Activated CD8-positive, alpha-beta memory T cell treated with anti-CD3 and anti-CD28 coated beads, Interleukin-2, amount 50 U/mL, for 1 hour (primary cell): ENCODE results near the gene IGFLR1.
"Not testable (repeated sequence)": the region's sequence is repeated elsewhere in the genome, so short reads cannot be mapped to it uniquely, and the experiment has no call there.

Experiments
- DNase-seq: peaks from one replicate; pipeline ENCODE4 v3.0.0-alpha.2; 2020; ENCODE audit errors: extremely low read depth

IGFLR1 gene

DNA sequence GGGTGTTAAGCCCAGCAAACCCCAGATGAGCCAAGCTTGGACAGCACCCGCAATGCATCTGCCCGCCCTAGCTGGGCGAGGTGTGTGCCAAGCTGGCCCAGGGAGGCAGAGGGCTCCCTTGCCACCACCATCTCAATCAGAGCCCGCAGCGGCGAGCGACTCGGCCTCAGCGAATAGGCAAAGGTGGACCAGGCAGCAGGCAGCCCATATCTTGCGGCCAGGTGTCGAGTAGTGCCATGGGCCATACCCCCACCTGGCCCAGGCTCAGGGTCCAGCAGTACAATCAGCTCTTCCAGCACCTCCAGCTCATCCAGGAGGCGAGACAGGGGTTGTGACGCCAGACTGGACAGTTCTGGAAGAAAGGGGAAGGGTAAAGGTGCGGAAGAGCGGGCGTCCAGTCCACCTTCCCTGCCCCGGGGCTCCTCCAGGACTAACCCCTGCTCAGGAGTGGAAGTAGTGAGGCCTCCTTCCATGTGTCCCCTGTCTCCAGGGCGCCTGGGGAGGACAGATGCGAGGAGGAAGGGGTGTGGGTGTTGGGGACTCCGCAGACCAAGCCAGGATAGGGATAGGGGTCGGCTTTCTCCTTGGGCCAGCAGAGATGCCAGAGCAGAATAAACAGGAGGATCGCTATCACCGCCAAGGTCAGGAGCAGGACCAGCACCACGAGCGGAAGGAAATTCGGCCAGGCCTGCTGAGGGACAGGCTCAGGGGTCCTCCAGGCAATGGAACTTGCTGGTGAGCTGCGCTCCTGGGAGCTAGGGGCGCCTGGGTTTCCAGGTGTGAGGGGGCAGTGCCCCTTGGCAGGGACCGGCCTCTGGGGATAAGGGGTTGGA is 2.8 kb downstream of the IGFLR1 start:
- no peak for DNase-seq

DNA sequence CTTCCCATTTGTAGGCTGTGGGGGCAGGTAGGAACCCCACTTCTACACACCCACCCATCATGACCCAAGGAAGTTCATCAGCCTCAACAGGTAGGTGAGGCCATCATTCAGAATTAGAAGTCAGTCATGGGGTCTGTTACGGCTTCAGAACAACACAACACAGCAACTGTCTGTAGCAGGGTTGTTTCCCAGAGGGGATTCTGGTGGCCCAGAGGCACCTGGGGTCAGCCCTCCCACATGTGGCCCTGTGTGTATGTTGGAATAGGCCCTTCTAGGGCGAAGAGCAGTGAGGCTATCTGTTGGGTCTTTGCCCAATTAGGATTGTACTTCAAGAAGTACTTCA is 3.4 kb downstream of the IGFLR1 start:
- DNase-seq, result no peak

DNA sequence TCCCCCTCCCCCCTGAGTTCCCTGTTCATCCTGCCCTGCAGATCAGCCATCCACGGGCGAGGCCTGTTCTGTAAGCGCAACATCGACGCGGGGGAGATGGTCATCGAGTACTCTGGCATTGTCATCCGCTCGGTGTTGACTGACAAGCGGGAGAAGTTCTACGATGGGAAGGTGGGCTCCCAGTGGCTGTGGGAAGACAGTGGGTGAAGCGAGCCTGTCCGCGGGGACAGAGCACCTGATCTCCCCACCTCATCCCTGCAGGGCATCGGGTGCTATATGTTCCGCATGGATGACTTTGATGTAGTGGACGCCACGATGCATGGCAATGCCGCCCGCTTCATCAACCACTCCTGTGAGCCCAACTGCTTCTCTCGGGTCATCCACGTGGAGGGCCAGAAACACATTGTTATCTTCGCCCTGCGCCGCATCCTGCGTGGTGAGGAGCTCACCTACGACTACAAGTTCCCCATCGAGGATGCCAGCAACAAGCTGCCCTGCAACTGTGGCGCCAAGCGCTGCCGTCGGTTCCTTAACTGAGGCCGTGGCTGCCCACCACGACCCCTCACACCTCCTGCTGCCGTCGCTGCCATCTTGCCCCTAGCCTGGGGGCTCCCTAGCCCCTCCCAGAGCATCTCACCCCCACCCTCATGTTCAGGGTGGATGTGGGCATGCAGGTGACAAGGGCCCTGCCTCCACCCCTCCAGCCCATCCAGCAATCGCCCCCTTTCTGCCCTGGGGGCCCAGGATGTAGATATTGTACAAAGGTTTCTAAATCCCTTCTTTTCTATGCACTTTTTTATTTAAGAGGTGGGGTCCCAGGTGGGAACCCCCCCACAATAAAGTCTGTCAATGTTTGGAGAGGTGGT is 4.0 kb downstream of the IGFLR1 start:
- DNase-seq, result no peak

DNA sequence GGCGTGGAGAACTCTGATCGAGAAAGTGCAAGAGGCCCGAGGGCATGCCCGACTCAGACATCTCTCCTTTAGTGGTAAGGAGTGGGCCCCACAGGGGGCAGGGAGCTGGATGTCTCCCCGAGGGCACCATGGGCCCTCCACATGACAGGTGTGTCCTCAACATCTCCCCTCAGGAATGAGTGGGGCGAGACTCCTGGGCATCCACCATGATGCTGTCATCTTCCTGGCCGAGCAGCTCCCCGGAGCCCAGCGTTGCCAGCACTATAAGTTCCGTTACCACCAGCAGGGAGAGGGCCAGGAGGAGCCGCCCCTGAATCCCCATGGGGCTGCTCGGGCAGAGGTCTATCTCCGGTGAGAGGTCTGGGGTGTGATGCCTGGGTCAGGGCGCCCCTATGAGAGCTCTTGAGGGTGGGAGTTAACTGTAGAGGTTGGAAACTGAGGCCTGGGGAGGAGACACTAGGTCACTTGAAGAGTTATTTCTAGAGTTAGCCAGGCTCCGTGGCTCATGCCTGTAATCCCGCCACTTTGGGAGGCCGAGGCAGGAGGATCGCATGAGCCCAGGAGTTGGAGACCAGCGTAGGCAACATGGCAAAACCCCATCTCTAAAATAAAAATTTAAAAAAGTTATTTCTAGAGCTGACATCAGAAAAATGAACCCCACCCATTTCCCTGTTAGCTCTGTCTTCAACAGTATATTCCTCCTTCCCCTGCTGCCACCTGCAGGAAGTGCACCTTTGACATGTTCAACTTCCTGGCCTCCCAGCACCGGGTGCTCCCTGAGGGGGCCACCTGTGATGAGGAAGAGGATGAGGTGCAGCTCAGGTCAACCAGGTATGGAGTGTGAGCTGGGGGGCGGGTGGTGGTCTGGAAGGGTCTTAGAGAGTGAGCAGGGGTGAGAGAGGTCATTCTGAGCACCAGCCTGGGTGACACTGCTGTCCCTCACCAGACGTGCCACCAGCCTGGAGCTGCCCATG is 5.1 kb downstream of the IGFLR1 start:
- DNase-seq, result no peak

DNA sequence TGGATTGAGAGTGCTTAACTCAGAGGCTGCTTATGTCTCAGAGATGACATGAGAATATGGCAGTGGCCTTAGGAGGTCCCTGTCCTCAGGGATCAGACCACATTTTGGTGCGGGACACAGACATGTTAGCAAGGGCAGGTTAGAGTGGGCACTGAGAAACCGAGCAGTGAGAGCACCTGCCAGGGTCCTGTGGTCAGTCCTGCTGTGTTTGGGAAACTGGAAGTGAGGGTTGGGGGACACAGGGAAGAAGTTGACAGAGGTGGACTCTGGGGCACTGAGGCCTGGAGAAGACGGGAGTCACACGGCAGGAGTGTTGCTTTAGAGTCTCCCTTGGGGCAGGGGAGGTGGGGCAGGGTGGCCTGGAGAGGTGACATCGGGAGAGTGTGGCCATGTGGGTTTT is 7.4 kb downstream of the IGFLR1 start:
- no peak for DNase-seq

DNA sequence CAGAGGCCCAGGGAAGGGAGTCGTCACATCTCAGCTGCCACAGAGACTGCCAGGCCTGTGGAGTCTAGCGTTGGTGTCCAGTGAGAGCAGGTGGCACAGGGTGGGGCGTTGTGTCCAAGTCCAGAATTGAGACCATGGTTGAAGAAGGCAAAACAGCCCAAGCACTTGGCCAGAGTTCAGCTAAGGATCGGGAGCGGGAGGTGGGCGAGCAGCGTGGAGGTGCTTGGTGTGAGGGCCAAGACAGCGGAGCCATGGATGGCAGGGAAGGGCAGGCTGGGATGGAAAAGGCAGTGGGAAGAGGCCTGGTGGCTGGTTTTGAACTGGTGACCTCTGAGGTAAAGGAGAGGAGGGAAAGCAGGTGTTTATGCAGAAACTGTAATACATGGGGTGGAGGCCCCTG is 8.0 kb downstream of the IGFLR1 start:
- no peak for DNase-seq

DNA sequence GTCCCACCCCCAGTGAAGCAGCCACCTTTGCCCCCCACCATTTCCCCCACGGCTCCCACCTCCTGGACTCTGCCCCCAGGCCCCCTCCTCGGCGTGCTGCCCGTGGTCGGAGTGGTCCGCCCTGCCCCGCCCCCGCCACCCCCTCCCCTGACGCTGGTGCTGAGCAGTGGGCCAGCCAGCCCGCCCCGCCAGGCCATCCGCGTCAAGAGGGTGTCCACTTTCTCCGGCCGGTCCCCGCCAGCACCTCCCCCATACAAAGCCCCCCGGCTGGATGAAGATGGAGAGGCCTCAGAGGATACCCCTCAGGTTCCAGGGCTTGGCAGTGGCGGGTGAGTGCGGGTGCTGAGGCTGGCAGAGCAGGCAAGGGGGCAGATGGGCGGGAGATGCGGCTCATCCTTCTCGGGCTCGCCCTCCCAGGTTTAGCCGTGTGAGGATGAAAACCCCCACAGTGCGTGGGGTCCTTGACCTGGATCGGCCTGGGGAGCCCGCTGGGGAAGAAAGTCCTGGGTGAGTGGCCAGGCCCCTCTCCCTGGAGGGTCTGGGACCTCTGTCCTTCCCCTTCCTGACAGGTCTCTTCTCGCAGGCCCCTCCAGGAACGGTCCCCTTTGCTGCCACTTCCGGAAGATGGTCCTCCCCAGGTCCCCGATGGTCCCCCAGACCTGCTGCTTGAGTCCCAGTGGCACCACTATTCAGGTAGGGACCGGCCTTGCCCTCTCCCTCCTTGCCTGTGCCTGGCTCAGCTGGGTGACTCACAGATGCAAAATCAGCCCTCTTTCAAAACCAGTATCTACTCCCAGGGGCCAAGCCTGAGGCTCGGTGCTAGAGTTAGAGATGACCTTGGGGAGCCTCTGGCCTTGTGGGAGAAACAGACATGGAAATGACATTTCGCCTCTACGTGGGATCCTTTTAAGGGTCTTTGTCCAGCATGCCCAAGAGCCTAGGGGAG is 8.8 kb downstream of the IGFLR1 start:
- no peak for DNase-seq

DNA sequence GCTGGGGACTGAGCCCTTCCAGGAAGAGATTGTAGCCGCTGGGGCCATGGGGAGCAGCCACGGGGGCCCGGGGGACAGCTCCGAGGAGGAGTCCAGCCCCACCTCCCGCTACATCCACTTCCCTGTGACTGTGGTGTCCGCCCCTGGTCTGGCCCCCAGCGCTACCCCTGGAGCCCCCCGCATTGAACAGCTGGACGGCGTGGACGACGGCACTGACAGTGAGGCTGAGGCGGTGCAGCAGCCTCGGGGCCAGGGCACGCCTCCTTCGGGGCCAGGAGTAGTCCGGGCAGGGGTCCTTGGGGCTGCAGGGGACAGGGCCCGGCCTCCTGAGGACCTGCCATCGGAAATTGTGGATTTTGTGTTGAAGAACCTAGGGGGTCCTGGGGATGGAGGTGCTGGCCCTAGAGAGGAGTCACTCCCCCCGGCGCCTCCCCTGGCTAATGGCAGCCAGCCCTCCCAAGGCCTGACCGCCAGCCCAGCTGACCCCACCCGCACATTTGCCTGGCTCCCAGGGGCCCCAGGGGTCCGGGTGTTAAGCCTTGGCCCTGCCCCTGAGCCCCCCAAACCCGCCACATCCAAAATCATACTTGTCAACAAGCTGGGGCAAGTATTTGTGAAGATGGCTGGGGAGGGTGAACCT is 9.6 kb downstream of the IGFLR1 start:
- DNase-seq, result no peak

DNA sequence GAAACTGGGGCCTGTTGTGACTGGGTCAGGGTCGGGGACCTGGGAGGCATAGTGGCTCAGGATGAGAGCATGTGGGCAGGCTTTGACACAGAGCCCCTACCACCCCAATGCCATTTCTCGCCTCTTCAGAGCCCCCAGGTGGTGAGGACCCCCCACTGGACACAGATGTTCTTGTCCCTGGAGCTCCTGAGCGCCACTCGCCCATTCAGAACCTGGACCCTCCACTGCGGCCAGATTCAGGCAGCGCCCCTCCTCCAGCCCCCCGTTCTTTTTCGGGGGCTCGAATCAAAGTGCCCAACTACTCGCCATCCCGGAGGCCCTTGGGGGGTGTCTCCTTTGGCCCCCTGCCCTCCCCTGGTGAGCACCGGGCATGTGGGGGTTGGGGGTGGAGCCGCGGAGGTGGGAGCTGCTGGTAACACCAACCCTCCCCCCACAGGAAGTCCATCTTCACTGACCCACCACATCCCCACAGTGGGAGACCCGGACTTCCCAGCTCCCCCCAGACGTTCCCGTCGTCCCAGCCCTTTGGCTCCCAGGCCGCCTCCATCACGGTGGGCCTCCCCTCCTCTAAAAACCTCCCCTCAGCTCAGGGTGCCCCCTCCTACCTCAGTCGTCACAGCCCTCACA is 10.4 kb downstream of the IGFLR1 start:
- DNase-seq, result no peak

DNA sequence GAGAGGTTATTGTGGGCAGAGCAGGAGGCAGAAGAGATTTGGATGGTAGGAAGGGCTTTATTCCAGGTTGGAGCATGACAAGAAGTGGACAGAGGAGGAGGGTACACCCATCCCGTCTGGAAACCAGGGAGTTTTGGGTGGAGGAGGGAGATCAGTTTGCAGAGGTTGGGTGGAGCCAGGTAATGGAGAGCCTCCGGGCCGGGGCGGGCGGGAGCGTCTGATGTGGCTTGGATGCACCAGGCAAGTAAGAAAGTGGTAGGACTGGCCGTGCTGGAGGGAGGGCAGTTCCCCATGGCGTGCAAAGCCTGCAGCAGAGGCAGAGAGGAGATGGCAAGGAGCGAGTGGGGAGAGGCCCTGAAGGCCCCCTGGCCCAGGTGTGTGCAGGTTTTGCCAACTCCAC is 10.9 kb downstream of the IGFLR1 start:
- no peak for DNase-seq

DNA sequence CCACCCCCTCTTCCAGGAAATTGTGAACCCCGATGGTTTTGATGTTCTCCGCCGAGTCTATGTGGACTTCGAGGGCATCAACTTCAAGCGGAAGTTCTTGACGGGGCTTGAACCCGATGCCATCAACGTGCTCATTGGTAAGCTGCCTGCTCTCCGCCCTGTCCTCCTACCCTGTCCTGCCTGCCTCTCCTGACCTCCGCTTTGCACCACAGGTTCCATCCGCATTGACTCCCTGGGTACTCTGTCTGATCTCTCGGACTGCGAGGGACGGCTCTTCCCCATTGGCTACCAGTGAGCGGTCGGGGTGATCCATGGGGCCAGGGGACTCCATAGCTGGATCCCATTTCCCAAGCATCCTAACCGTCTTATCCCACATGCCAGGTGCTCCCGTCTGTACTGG is 11.9 kb downstream of the IGFLR1 start:
- no peak for DNase-seq

DNA sequence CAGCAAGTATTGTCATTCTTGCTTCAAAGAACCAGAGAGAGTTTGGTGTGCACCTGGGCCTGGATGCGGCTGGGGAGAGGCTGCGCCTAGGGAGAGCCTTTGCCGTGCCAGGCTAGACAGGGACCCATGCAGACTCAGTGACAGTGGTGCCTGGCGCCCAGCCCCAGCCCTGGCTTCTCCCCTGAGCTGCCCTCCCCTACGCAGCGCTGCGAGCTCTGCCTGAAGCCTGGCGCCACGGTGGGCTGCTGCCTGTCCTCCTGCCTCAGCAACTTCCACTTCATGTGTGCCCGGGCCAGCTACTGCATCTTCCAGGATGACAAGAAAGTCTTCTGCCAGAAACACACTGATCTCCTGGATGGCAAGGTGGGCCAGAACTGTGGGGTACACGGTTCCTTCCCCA is 12.5 kb downstream of the IGFLR1 start:
- no peak for DNase-seq

DNA sequence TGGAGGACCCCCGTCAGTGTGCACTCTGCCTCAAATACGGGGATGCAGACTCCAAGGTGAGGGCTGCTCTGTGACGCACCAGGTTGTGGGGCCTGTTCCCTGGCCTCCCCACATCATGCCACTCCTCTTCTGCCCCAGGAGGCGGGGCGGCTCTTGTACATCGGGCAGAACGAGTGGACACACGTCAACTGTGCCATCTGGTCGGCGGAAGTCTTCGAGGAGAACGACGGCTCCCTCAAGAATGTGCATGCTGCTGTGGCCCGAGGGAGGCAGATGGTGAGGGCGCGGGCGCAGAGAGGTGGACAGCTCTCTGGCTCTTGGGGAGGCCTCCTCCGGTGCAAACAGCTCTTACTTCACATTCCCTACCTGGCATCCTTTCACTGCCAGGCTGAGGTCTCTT is 13.2 kb downstream of the IGFLR1 start:
- no peak for DNase-seq

DNA sequence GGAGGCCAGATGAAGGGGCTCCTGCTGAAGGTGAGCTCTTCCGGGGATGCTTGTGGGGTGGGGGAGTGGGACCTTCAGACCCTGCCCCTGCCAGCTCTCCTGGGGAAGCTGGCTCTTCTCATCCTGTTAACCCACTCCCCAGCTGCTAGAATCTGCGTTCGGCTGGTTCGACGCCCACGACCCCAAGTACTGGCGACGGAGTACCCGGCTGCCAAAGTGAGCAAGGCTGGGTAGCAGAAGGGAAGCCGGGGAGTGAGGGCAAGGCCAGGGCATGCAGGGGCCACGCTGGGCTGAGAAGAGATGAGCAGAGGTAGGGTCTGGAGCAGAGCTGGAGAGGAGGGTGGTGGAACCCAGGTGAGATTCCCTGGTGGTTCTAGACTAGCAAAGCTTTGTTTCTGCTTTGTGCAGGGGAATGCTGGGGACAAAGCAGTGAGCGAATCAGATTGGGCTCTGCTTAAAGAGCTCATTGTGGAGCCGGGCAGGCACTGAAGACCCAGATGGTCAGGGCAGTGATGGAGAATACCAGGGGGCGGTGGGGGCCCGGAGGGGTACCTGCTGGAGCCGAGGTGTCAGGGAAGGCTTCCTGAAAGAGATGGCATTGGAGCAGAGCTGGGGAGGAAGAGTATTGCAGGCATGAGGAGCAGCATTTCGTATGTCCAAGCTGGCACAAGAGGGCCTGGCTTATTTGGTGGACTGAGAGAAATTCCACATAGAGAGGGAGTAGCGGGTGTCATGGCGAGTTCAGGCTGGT is 14.1 kb downstream of the IGFLR1 start:
- no peak for DNase-seq

DNA sequence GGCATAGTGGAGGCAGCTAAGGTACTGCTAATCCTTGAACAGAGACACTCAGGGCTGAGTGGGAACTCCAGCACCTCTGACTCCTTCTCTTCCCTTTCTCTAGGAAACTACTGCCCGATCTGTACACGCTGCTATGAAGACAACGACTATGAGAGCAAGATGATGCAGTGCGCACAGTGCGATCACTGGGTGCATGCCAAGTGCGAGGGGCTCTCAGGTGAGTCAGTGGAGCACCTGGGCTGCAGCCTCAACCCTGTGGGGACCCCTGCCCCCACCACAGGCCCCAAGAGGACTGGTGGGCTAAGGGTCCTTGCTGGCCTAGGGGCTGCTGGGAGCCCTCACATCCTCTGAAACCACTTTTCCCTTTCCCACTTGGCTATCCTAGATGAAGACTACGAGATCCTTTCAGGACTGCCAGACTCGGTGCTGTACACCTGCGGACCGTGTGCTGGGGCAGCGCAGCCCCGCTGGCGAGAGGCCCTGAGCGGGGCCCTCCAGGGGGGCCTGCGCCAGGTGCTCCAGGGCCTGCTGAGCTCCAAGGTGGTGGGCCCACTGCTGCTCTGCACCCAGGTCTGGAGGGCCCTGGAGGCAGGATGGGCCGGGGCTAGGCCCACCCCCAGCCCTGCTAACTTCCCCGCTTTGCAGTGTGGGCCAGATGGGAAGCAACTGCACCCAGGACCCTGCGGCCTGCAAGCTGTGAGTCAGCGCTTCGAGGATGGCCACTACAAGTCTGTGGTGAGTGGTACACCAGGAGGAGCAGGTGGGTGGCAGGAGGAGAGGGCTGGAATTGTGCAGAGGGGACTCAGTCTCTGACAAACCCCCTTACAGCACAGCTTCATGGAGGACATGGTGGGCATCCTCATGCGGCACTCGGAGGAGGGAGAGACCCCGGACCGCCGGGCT is 14.9 kb downstream of the IGFLR1 start:
- no peak for DNase-seq

DNA sequence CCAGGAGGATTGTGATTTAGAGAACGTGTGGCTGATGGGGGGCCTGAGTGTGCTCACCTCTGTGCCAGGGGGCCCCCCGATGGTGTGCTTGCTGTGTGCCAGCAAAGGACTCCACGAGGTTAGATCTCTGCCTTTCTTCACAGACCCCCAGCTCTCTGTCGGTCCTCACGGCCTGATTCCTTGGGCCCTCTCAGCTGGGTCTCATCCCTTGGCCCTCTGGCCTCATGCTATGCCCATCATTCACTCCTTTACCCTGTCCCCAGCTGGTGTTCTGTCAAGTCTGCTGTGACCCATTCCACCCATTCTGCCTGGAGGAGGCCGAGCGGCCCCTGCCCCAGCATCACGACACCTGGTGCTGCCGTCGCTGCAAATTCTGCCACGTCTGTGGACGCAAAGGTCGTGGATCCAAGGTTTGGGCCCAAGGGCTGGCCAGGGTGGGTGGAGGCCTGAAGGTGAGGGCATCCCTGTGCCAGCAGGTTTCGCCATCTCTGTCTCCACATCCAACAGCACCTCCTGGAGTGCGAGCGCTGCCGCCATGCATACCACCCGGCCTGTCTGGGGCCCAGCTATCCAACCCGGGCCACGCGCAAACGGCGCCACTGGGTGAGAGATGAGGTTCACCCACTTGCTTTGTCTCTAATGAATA is 16.9 kb downstream of the IGFLR1 start:
- no peak for DNase-seq

DNA sequence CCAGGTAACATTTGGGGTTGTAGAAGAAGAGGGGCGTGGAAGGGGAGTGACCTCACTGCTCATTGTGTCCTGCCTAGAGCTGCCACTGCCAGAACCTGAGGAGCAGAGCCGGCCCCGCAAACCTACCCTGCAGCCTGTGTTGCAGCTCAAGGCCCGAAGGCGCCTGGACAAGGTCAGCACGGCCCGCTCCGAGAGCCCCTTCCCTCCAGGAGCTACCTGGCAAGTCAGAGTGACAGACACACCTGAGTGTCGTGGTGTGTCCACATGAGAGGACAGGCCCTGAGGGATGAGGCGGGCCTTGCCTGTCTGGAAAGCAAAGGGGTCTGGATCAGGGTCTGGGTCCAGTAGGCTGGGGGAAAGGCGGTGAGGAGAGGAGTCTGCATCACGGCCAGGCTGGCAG is 17.7 kb downstream of the IGFLR1 start:
- DNase-seq, result no peak

DNA sequence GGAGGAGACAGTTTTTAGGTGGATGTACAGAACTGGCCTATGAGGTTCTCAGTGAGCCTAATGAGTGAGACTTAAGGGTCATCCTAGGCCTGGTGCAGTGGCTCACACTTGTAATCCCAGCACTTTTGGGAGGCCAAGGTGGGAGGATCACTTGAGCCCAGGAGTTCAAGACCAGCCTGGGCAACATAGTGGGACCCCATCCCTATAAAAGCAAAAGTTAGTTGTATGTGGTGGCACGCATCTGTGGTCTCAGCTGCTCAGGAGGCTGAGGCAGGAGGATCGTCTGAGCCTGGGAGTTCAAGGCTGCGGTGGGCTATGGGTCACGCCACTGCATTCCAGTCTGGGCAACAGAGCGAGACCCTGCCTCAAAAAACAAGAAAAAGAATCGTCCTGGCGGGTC is 18.1 kb downstream of the IGFLR1 start:
- not testable (repeated sequence) for DNase-seq
